ENCODE data around the gene MAP6.

GRCh38 chr11:75595429-75595828 is 73.4 kb downstream of the MAP6 start:
- TF ChIP-seq, protein P1, sequence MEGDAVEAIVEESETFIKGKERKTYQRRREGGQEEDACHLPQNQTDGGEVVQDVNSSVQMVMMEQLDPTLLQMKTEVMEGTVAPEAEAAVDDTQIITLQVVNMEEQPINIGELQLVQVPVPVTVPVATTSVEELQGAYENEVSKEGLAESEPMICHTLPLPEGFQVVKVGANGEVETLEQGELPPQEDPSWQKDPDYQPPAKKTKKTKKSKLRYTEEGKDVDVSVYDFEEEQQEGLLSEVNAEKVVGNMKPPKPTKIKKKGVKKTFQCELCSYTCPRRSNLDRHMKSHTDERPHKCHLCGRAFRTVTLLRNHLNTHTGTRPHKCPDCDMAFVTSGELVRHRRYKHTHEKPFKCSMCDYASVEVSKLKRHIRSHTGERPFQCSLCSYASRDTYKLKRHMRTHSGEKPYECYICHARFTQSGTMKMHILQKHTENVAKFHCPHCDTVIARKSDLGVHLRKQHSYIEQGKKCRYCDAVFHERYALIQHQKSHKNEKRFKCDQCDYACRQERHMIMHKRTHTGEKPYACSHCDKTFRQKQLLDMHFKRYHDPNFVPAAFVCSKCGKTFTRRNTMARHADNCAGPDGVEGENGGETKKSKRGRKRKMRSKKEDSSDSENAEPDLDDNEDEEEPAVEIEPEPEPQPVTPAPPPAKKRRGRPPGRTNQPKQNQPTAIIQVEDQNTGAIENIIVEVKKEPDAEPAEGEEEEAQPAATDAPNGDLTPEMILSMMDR (IDR thresholded peaks at IDR 0.05): no peak
- TF ChIP-seq POLR2A (IDR thresholded peaks at IDR 0.05): no peak

Measured in adrenal gland (tissue), 5 donors.